ENCODE results near the gene S100A11. TPM values are rescaled to one million over a fixed set of nuclear protein-coding genes. Genes with fewer than 3 reads are reported as not detected.
"Not testable (repeated sequence)": the region's sequence is repeated elsewhere in the genome, so short reads cannot be mapped to it uniquely, and the experiment has no call there.

Gene S100A11
- total RNA-seq = 351 to 373 TPM (median 358 TPM) in 3 replicates

DNA sequence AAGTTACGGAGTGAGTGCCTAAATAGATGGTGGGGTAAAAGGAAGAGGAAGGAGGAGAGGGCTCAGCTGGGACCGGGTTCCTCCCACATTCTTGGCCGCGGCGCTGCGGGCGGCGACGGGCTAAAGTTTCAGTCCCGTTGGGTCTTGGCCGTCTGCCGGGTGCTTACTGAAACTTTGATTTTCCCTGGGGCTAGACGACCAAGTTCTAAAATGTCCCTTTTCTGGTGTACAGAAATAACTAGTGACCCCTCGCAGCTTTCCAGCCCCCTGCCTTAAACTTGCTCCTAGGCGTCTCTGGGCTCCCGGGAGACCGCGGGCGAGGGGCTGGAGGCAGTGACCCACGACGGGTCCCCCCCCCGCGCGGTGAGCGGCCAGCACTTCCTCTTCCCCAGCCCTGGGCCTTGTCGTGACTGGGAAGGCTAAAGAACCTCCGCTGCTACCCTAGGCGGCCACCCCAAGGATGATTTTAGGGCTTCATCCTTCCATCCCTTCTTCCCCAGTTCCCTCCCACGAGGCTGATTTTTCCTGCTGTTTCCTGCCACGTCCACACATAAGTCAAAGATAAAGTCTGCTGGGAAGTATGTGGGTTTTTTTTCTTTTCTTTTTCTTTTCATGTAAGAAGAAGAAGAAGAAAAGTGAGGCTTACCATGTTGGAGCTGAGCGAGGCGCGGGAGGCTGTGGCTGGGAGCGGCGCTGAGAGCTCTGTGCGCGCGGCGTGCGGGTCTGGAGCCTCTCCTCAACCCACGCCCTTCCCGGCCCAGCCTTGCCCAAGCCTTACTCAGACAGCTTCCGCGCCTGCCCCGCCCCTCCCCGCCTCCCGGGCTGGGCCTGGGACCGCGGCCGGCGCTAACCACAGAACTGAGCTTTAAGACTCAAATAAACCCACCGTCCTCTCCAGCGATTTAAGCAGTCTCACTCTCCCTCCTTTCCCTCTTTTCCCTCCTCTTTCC, at the start of gene S100A11:
S100A11 (minus strand) TSS at position 738 of the 950 bp plus-strand sequence; CDS start at position 649, 89 bp downstream.
- Mint-ChIP-seq H3K27me3 (ENCODE audit: low read depth) (no peaks in the 10 kb centered on the region), H3K9me3 (no peaks in the 10 kb centered on the region), H3K4me1 (peaks cover 38% of the 10 kb centered on the region), H3K36me3 (peaks cover 10% of the 10 kb centered on the region), H3K4me3 (peak within 1 kb of the TSS; percentile 85), H3K27ac (peak within 1 kb of the TSS; percentile 96)
- DNase-seq (ENCODE audit: low spot score in 2 of 2, unreplicated experiment in 2 of 2) = peak; percentile 74 to 84
- TF ChIP-seq, protein P1, sequence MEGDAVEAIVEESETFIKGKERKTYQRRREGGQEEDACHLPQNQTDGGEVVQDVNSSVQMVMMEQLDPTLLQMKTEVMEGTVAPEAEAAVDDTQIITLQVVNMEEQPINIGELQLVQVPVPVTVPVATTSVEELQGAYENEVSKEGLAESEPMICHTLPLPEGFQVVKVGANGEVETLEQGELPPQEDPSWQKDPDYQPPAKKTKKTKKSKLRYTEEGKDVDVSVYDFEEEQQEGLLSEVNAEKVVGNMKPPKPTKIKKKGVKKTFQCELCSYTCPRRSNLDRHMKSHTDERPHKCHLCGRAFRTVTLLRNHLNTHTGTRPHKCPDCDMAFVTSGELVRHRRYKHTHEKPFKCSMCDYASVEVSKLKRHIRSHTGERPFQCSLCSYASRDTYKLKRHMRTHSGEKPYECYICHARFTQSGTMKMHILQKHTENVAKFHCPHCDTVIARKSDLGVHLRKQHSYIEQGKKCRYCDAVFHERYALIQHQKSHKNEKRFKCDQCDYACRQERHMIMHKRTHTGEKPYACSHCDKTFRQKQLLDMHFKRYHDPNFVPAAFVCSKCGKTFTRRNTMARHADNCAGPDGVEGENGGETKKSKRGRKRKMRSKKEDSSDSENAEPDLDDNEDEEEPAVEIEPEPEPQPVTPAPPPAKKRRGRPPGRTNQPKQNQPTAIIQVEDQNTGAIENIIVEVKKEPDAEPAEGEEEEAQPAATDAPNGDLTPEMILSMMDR (IDR thresholded peaks at IDR 0.05; ENCODE audit: unreplicated experiment) = no peak

DNA sequence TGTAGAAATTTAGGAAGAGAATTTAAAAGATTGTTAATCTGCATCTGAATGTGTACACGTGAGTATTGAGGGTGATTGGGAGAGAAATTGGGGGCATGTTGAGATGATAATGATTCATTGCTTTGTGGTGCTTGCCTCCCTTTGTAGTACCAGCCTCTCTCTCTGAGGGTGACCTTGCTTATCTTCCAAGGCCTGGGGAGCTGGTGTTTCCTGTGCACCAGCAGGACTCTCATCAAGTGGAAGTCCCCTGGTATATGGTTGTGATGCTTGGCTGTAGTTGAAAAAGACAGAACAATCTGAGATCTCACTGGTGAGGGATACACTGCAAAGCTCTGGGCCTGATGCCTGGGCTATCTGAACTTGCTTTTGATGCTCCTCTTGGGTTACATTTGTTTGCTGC, 48.0 kb upstream of the S100A11 start:
- no peak overlapping the region for H3K4me3 Mint-ChIP-seq
- DNase-seq (ENCODE audit: low spot score in 2 of 2, unreplicated experiment in 2 of 2) = no peak
- H3K27ac Mint-ChIP-seq = no peak overlapping the region
- H3K4me1 Mint-ChIP-seq = no peaks in the 10 kb centered on the region
- H3K36me3 Mint-ChIP-seq = no peaks in the 10 kb centered on the region
- H3K9me3 Mint-ChIP-seq = peaks cover 22% of the 10 kb centered on the region
- no peaks in the 10 kb centered on the region for H3K27me3 Mint-ChIP-seq (ENCODE audit: low read depth)
- TF ChIP-seq, protein P1 (IDR thresholded peaks at IDR 0.05; ENCODE audit: unreplicated experiment) = no peak

DNA sequence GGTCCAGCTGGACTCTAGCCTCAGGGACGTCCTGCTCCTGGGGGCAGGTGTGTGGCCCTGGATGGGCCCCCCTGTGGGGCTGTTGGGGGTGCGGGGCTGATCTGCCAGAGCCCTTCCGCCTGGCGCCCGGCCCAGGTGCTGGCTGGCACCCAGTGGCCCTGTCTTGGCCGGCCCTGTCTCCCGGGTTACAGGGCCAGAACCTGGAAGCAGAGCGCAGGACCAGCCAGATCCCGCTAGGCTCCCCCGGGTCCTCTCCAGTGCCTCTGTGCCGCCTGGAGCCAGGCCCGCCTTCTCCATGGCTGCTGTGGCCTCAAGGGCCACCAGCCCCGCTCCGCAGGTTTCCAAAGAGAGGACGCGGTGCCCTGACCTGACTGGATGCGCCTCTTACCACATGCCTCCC, 44.2 kb upstream of the S100A11 start:
- not testable (repeated sequence) for H3K4me1 Mint-ChIP-seq; H3K36me3 Mint-ChIP-seq; H3K4me3 Mint-ChIP-seq; DNase-seq (ENCODE audit: low spot score in 2 of 2, unreplicated experiment in 2 of 2); H3K27ac Mint-ChIP-seq; H3K27me3 Mint-ChIP-seq (ENCODE audit: low read depth)
- H3K9me3 Mint-ChIP-seq = peaks cover 27% of the 10 kb centered on the region

DNA sequence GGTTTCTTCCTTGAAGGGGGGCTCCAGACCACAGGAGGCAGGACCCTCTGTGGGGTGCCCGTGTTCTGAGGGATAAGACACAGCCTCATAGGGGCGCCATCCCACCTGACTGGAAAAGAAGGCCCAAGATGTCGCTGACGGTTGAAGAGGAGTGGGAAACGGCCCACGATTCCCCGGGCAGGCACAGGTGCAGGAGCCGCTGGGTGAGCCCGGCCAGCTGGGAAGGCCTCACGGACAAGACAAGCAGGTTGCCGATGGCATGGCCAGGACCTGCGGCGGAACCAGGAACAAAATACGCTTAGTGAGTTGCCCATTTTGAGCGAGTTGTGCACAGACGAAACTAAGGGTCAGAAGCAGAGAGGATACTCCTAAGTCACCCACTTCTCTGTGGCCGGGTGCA, 43.7 kb upstream of the S100A11 start:
- not testable (repeated sequence) for H3K27ac Mint-ChIP-seq; H3K27me3 Mint-ChIP-seq (ENCODE audit: low read depth); H3K36me3 Mint-ChIP-seq; H3K4me1 Mint-ChIP-seq; DNase-seq (ENCODE audit: low spot score in 2 of 2, unreplicated experiment in 2 of 2); H3K4me3 Mint-ChIP-seq
- H3K9me3 Mint-ChIP-seq = peaks cover 28% of the 10 kb centered on the region

DNA sequence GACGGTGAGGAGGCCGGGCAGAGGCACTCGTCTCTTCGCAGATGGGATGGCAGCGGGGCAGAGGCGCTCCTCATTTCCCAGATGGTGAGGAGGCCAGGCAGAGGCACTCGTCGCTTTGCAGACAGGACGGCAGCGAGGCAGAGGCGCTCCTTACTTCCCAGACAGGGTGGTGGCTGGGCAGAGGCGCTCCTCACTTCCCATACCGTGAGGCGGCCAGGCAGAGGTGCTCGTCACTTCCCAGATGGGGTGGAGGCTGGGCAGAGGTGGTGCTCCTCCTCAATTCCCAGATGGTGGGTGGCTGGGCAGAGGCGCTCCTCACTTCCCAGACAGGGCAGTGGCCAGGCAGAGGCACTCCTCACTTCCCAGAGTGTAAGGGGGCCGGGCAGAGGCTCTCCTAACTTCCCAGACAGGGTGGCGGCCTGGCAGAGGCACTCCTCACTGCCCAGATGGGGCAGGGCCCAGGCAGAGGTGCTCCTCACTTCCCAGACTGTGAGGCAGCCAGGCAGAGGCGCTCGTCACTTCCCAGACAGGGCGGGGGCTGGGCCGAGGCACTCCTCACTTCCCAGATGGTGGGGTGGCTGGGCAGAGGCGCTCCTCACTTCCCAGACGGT, 42.1 kb upstream of the S100A11 start:
- H3K9me3 Mint-ChIP-seq = peaks cover 27% of the 10 kb centered on the region
- TF ChIP-seq, protein P1 (IDR thresholded peaks at IDR 0.05; ENCODE audit: unreplicated experiment) = no peak
- H3K4me1 Mint-ChIP-seq = no peaks in the 10 kb centered on the region
- no peak overlapping the region for H3K4me3 Mint-ChIP-seq
- H3K27me3 Mint-ChIP-seq (ENCODE audit: low read depth) = no peaks in the 10 kb centered on the region
- no peak for DNase-seq (ENCODE audit: low spot score in 2 of 2, unreplicated experiment in 2 of 2)
- no peak overlapping the region for H3K27ac Mint-ChIP-seq
- H3K36me3 Mint-ChIP-seq = no peaks in the 10 kb centered on the region

DNA sequence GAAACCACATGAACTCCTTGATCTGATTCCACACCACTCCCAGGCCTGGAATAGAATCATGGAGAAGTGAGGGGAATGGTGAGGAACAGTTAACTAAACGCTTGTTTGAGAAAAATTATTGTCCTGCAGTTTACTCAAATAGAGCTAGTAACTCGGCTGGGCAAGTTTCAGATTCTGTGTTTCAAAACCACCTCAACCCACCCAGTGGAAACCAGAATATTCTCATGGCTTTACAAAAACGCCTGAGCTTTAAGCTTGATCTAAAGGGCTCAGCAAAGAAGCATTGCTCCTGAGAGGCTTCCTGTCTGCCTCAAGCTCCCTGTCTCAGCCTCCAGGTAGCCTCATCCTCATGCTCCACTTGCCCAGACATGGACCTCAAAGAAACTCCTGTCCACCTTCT, 35.5 kb upstream of the S100A11 start:
- Mint-ChIP-seq H3K27me3 (ENCODE audit: low read depth) (no peaks in the 10 kb centered on the region), H3K27ac (no peak overlapping the region)

More for the DNA sequence above, 35.5 kb upstream of the S100A11 start:
- Mint-ChIP-seq H3K36me3 (no peaks in the 10 kb centered on the region), H3K9me3 (peaks cover 30% of the 10 kb centered on the region), H3K4me3 (no peak overlapping the region), H3K4me1 (no peaks in the 10 kb centered on the region)
- DNase-seq (ENCODE audit: low spot score in 2 of 2, unreplicated experiment in 2 of 2) = no peak
- TF ChIP-seq, protein P1 (IDR thresholded peaks at IDR 0.05; ENCODE audit: unreplicated experiment) = no peak

All from mesothelial cell of epicardium (in vitro differentiated cells).